B cell (primary cell): ENCODE data around the gene SGO1. TPM values are rescaled to one million over a fixed set of nuclear protein-coding genes. Genes with fewer than 3 reads are reported as not detected.

Experiments used
- ATAC-seq: fragments of 200-7000 bp; cut with Tn5 transposase; one replicate; pipeline ENCODE4 v1.10.0; 2021; ENCODE audit warnings: low read depth, mild to moderate bottlenecking, moderate number of reproducible peaks, moderate library complexity
- CTCF ChIA-PET: fragments of 350-600 bp; sonication (Branson Sonifier 250); formaldehyde crosslinking; loops from one replicate; lab custom pipeline; 2021; ENCODE audit warnings: antibody characterized with exemption, inconsistent platforms; lab: Charles Lee
- POLR2A ChIA-PET: fragments of 350-600 bp; sonication (Branson Sonifier 250); formaldehyde crosslinking; loops from one replicate; lab custom pipeline; 2021; ENCODE audit warnings: antibody characterized with exemption; lab: Charles Lee
- DNase-seq: peaks from one replicate; pipeline ENCODE4 v3.0.0; 2013
- H2AFZ ChIP-seq: 2 replicates; pipeline ENCODE4 v1.6.1; 2012; ENCODE audit warnings: mild to moderate bottlenecking, low read depth, low read length; ENCODE audit not compliant: insufficient read depth, poor library complexity, severe bottlenecking
- H3K27ac ChIP-seq, 2 donors: 1 replicate in 1 of 2; 2 replicates in 1 of 2; pipeline ENCODE4 v1.5.1; 2012 to 2013; ENCODE audit warnings: low read length in 2 of 2, mild to moderate bottlenecking in 2 of 2, moderate library complexity in 1 of 2
- H3K27me3 ChIP-seq, 4 experiments: fragments of 200-600 bp in 1 of 4; sonication (generic) in 1 of 4; replicated peaks in 1 of 4; 1 replicate in 2 of 4; 2 replicates in 2 of 4; pipeline versions ENCODE4 v1.6.1 to v1.7.0; 2013 to 2016; ENCODE audit warnings: low read length in 3 of 4, mild to moderate bottlenecking in 2 of 4, mixed read lengths in 1 of 4, moderate library complexity in 1 of 4; ENCODE audit not compliant: insufficient read depth in 4 of 4, control insufficient read depth in 3 of 4; ENCODE audit errors: control extremely low read depth in 1 of 4
- H3K36me3 ChIP-seq, 2 experiments: replicated peaks in 1 of 2; 1 replicate in 1 of 2; 2 replicates in 1 of 2; pipeline versions ENCODE4 v1.6.1 to v1.7.1; 2013; ENCODE audit warnings: low read length in 1 of 2; ENCODE audit not compliant: insufficient read depth in 2 of 2, control insufficient read depth in 1 of 2; ENCODE audit errors: control extremely low read depth in 1 of 2, extremely low read depth in 1 of 2
- H3K4me1 ChIP-seq, 2 donors: fragments of 200-600 bp in 1 of 2; sonication (generic) in 1 of 2; 1 replicate in 1 of 2; 2 replicates in 1 of 2; pipeline versions ENCODE4 v1.5.1 to v1.6.1; 2013 to 2017; ENCODE audit warnings: low read length in 2 of 2; ENCODE audit not compliant: control insufficient read depth in 2 of 2, insufficient read depth in 2 of 2
- H3K4me2 ChIP-seq: replicated peaks from 2 replicates; pipeline ENCODE3; 2012; ENCODE audit warnings: mild to moderate bottlenecking, low read depth, low read length; ENCODE audit not compliant: poor library complexity, severe bottlenecking
- H3K4me3 ChIP-seq, 5 experiments: fragments of 200-600 bp in 1 of 5; sonication (generic) in 1 of 5; 1 replicate in 3 of 5; 2 replicates in 2 of 5; pipeline versions ENCODE4 v1.5.1 to v1.7.0; 2011 to 2016; ENCODE audit warnings: low read length in 4 of 5, mild to moderate bottlenecking in 4 of 5, low read depth in 2 of 5, control low read depth in 1 of 5, moderate library complexity in 1 of 5; ENCODE audit not compliant: insufficient read depth in 1 of 5; ENCODE audit errors: control extremely low read depth in 1 of 5, extremely low read depth in 1 of 5
- H3K79me2 ChIP-seq: fragments of 200-600 bp; sonication (generic); one replicate; pipeline ENCODE4 v1.6.0; 2016; ENCODE audit warnings: low read length; ENCODE audit not compliant: control insufficient read depth, insufficient read depth
- H3K9ac ChIP-seq: fragments of 200-600 bp; sonication (generic); 2 replicates; pipeline ENCODE4 v1.6.1; 2017; ENCODE audit warnings: mild to moderate bottlenecking, low read length, moderate library complexity
- H3K9me3 ChIP-seq, 3 donors: one replicate each; pipeline versions ENCODE4 v1.6.1 to v1.7.1; 2013; ENCODE audit warnings: low read length in 2 of 3; ENCODE audit not compliant: control insufficient read depth in 2 of 3, insufficient read depth in 1 of 3; ENCODE audit errors: control extremely low read depth in 1 of 3
- H4K20me1 ChIP-seq: 2 replicates; pipeline ENCODE4 v1.6.0; 2012; ENCODE audit warnings: mild to moderate bottlenecking, low read length; ENCODE audit not compliant: insufficient read depth, control insufficient read depth, poor library complexity, severe bottlenecking
- H3K27ac Mint-ChIP-seq: one replicate; pipeline ENCODE4 v1.8.0; 2021; ENCODE audit warnings: mixed read lengths
- H3K27me3 Mint-ChIP-seq: one replicate; pipeline ENCODE4 v1.8.0; 2021; ENCODE audit warnings: mixed read lengths
- H3K4me1 Mint-ChIP-seq: one replicate; pipeline ENCODE4 v1.8.0; 2021; ENCODE audit warnings: mixed read lengths
- H3K4me3 Mint-ChIP-seq: one replicate; pipeline ENCODE4 v1.8.0; 2021; ENCODE audit warnings: mixed read lengths
- H3K9me3 Mint-ChIP-seq: one replicate; pipeline ENCODE4 v1.8.0; 2022; ENCODE audit warnings: mixed read lengths; ENCODE audit not compliant: insufficient read depth
- EZH2 ChIP-seq: IDR thresholded peaks from 2 replicates; pipeline ENCODE4 v1.6.1; 2012; ENCODE audit warnings: borderline replicate concordance, low read depth, mild to moderate bottlenecking, moderate library complexity, low read length; ENCODE audit not compliant: insufficient read depth, poor library complexity, severe bottlenecking
- WGBS: methylation state at CpG from one replicate; pipeline ENCODE4 v1.1.5; 2013; ENCODE audit warnings: missing lambda C conversion rate; ENCODE audit not compliant: insufficient coverage; 5-methylcytosine and 5-hydroxymethylcytosine counted together
- intact Hi-C: fragments of 100-400 bp; cut with micrococcal nuclease; formaldehyde crosslinking; loops from one replicate; pipeline ENCODE4 v1.10.0; 2022
- polyA plus RNA-seq: library from polyadenylated mRNA; depleted of rRNA; stranded (reverse); fragments of >200 nt; gene quantifications from 2 replicates; pipeline ENCODE4 v1.2.3, GENCODE V29; 2012
- total RNA-seq, 2 donors: library from RNA; stranded (reverse); fragments of 120-200 nt in 1 of 2; gene quantifications; 1 replicate in 1 of 2; 2 replicates in 1 of 2; pipeline versions ENCODE4 v1.2.3 to v1.2.4, GENCODE V29; 2013 to 2022
- TF ChIP-seq, protein P1 (sequence below): fragments of 200-600 bp; IDR thresholded peaks from one replicate; pipeline ENCODE4 v1.8.0; 2022; ENCODE audit warnings: antibody characterized with exemption, mild to moderate bottlenecking

Gene SGO1
- total and polyA plus RNA-seq, 2 donors (not counting 1 experiment from before 2014, with no cell fraction given): 1.4 to 6.7 TPM

DNA sequence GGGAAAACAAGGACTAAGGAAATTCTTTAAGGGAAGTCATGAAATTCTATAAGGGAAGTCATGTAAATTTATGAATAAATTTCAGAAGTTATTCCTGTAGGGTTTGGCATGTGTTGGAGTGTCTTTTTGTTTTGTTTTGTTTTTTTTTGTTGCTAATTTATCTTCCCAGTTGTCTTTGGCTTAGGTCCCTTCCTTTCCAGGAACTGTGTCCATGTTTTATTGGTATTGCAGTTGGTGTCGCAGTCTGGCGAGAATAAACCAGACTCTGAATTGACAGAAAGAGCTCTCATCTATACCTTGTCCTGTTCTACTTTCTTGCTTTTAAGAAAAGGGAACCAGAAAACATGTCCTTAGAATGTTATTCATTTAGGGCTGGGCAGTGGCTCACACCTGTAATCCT lies 57.6 kb downstream of the SGO1 start:
- Histone ChIP-seq H3K36me3 (peaks cover 2 to 23% of the 10 kb centered on the region in 2 experiments), H3K4me3 (no peak overlapping the region)

DNA sequence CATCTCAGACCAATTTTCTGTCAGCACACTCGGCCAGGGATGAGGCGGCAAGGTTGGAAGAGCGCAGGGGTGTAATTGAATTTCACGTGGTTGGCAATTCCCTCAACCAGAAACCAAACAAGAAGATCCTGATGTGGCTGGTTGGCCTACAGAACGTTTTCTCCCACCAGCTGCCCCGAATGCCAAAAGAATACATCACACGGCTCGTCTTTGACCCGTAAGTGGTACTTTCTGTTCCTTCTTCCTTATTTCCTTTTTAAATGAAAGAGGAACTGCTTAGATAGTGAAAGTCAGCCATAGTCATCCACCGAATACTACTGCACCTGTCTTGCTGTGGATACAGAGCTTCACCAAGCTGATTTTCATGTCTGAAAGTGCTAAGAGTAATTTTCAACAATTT lies 60.1 kb downstream of the SGO1 start:
- POLR2A ChIA-PET: interaction anchor here (0.9 to 1.4 kb wide), 2 partner anchors 73 to 86 kb away, joined by 4 to 5 read pairs; partner anchors contain the start of gene KAT2B
- H2AFZ ChIP-seq: peak overlapping the region; percentile 58
- H3K4me1 Mint-ChIP-seq: peaks cover 36% of the 10 kb centered on the region

More for the DNA sequence above, 57.6 kb downstream of the SGO1 start:
- H3K27ac ChIP-seq: peak overlapping the region in 1 of 2 donors; percentile 94
- no peaks in the 10 kb centered on the region for H3K27me3 ChIP-seq
- H2AFZ ChIP-seq: no peak overlapping the region
- ChIA-PET CTCF (interaction anchor here (0.7 kb wide), 1 partner anchor 197 kb away, joined by 4 read pairs; no protein-coding TSS in a partner anchor), POLR2A (no interaction called here)
- H3K9ac ChIP-seq: no peak overlapping the region
- H3K4me3 Mint-ChIP-seq: no peak overlapping the region
- ATAC-seq (no peak), DNase-seq (no peak)
- H3K27ac Mint-ChIP-seq: peak overlapping the region; percentile 7
- intact Hi-C loops: loop anchor here (5.0 kb wide), 3 partner anchors 34 to 981 kb away; partner anchors contain the start of gene KCNH8
- peaks cover 36% of the 10 kb centered on the region for H3K4me1 Mint-ChIP-seq
- H3K79me2 ChIP-seq: peaks cover 6% of the 10 kb centered on the region
- peaks cover 28 to 36% of the 10 kb centered on the region in 2 donors for H3K4me1 ChIP-seq
- TF ChIP-seq, protein P1, sequence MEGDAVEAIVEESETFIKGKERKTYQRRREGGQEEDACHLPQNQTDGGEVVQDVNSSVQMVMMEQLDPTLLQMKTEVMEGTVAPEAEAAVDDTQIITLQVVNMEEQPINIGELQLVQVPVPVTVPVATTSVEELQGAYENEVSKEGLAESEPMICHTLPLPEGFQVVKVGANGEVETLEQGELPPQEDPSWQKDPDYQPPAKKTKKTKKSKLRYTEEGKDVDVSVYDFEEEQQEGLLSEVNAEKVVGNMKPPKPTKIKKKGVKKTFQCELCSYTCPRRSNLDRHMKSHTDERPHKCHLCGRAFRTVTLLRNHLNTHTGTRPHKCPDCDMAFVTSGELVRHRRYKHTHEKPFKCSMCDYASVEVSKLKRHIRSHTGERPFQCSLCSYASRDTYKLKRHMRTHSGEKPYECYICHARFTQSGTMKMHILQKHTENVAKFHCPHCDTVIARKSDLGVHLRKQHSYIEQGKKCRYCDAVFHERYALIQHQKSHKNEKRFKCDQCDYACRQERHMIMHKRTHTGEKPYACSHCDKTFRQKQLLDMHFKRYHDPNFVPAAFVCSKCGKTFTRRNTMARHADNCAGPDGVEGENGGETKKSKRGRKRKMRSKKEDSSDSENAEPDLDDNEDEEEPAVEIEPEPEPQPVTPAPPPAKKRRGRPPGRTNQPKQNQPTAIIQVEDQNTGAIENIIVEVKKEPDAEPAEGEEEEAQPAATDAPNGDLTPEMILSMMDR: no peak
- no peaks in the 10 kb centered on the region for H4K20me1 ChIP-seq
- H3K9me3 Mint-ChIP-seq: no peaks in the 10 kb centered on the region
- no peaks in the 10 kb centered on the region for H3K9me3 ChIP-seq
- WGBS: no CpG with 5 or more reads among the region's 2 CpGs
- no peak overlapping the region for H3K4me2 ChIP-seq
- H3K27me3 Mint-ChIP-seq: no peaks in the 10 kb centered on the region

More for the DNA sequence above, 60.1 kb downstream of the SGO1 start:
- peak; percentile 91 for DNase-seq
- WGBS: 0% methylated on average over 1 of the region's 10 CpGs
- H3K9me3 Mint-ChIP-seq: no peaks in the 10 kb centered on the region
- peak overlapping the region; percentile 78 for H3K4me3 Mint-ChIP-seq
- Histone ChIP-seq H3K9me3 (no peaks in the 10 kb centered on the region), H3K27me3 (no peaks in the 10 kb centered on the region), H3K4me3 (peak overlapping the region; percentile 2 to 51 (median 11)), H3K9ac (peak overlapping the region; percentile 40), H3K4me2 (peak overlapping the region; percentile 65), H3K27ac (peak overlapping the region; percentile 93 to 94), H3K4me1 (peaks cover 28 to 36% of the 10 kb centered on the region in 2 donors), H3K36me3 (peaks cover 6 to 39% of the 10 kb centered on the region in 2 experiments), H4K20me1 (no peaks in the 10 kb centered on the region), H3K79me2 (peaks cover 6% of the 10 kb centered on the region)
- CTCF ChIA-PET: interaction anchor here (0.9 to 1.4 kb wide), 5 partner anchors 57 to 86 kb away, joined by 3 to 5 read pairs (median 3); partner anchors contain the start of genes KAT2B and SGO1
- TF ChIP-seq EZH2: no peak
- TF ChIP-seq, protein P1: no peak
- no peaks in the 10 kb centered on the region for H3K27me3 Mint-ChIP-seq
- intact Hi-C loops: loop anchor here (1.0 to 5.0 kb wide), 7 partner anchors 36 to 979 kb away; partner anchors contain the start of genes KCNH8 and SGO1
- ATAC-seq: peak; percentile 97
- peak overlapping the region; percentile 95 for H3K27ac Mint-ChIP-seq
